H9 (cell line): Measurements from ENCODE around the gene XIAP. TPM values are rescaled to one million over a fixed set of nuclear protein-coding genes. Genes with fewer than 3 reads are reported as not detected.

Experiments
- DNase-seq: peaks from one replicate; pipeline ENCODE4 v3.0.0-alpha.2; 2017
- H2AFZ ChIP-seq: one replicate; pipeline ENCODE4 v1.6.1; 2013; ENCODE audit warnings: mild to moderate bottlenecking, low read length, control low read depth, moderate library complexity
- H2AK5ac ChIP-seq: 2 replicates; pipeline ENCODE4 v1.6.1; 2013; ENCODE audit warnings: low read length, control low read depth, mixed read lengths; ENCODE audit not compliant: insufficient read length
- H2BK120ac ChIP-seq: one replicate; pipeline ENCODE4 v1.6.1; 2013; ENCODE audit warnings: low read depth, mild to moderate bottlenecking, low read length, control low read depth, inconsistent platforms; ENCODE audit not compliant: poor library complexity, severe bottlenecking
- H2BK12ac ChIP-seq: 2 replicates; pipeline ENCODE4 v1.6.1; 2013; ENCODE audit warnings: low read length, control low read depth, mixed read lengths, low read depth; ENCODE audit not compliant: insufficient read length
- H2BK15ac ChIP-seq: 2 replicates; pipeline ENCODE4 v1.6.1; 2013; ENCODE audit warnings: low read depth, low read length, control low read depth
- H2BK20ac ChIP-seq: one replicate; pipeline ENCODE4 v1.6.1; 2013; ENCODE audit warnings: low read depth, mild to moderate bottlenecking, low read length, control low read depth, inconsistent platforms; ENCODE audit not compliant: poor library complexity, severe bottlenecking
- H2BK5ac ChIP-seq: 2 replicates; pipeline ENCODE4 v1.6.1; 2013; ENCODE audit warnings: low read length, control low read depth, mixed read lengths; ENCODE audit not compliant: insufficient read length
- H3K14ac ChIP-seq: 2 replicates; pipeline ENCODE4 v1.6.1; 2013; ENCODE audit warnings: low read length, control low read depth; ENCODE audit not compliant: insufficient read depth
- H3K18ac ChIP-seq: 2 replicates; pipeline ENCODE4 v1.6.1; 2013; ENCODE audit warnings: low read depth, mild to moderate bottlenecking, mixed read lengths, low read length, control low read depth; ENCODE audit not compliant: insufficient read length
- H3K23ac ChIP-seq: 2 replicates; pipeline ENCODE4 v1.6.1; 2013; ENCODE audit warnings: low read length, control low read depth, mixed read lengths, low read depth; ENCODE audit not compliant: insufficient read length
- H3K23me2 ChIP-seq: 2 replicates; pipeline ENCODE4 v1.6.1; 2013; ENCODE audit warnings: low read depth, mild to moderate bottlenecking, mixed read lengths, low read length, control low read depth; ENCODE audit not compliant: insufficient read length, poor library complexity, severe bottlenecking
- H3K27ac ChIP-seq: 2 replicates; pipeline ENCODE4 v1.5.1; 2013; ENCODE audit warnings: low read length, control low read depth, mixed read lengths, low read depth; ENCODE audit not compliant: insufficient read length
- H3K27me3 ChIP-seq: 2 replicates; pipeline ENCODE4 v1.6.1; 2013; ENCODE audit warnings: low read length, control low read depth, inconsistent platforms; ENCODE audit not compliant: insufficient read depth
- H3K4ac ChIP-seq: 2 replicates; pipeline ENCODE4 v1.6.1; 2013; ENCODE audit warnings: low read depth, mild to moderate bottlenecking, control low read depth, inconsistent platforms, low read length, moderate library complexity
- H3K4me1 ChIP-seq: 2 replicates; pipeline ENCODE4 v1.6.1; 2013; ENCODE audit warnings: low read length, control low read depth, inconsistent platforms; ENCODE audit not compliant: insufficient read depth
- H3K4me2 ChIP-seq: 2 replicates; pipeline ENCODE4 v1.6.1; 2013; ENCODE audit warnings: low read length, control low read depth, mixed read lengths; ENCODE audit not compliant: insufficient read length, insufficient read depth
- H3K56ac ChIP-seq: 2 replicates; pipeline ENCODE4 v1.6.1; 2013; ENCODE audit warnings: low read depth, mild to moderate bottlenecking, mixed read lengths, low read length, control low read depth; ENCODE audit not compliant: insufficient read length
- H3K79me1 ChIP-seq: 2 replicates; pipeline ENCODE4 v1.6.1; 2013; ENCODE audit warnings: low read depth, mild to moderate bottlenecking, moderate library complexity, low read length, control low read depth, inconsistent platforms; ENCODE audit not compliant: insufficient read depth, poor library complexity, severe bottlenecking
- H3K79me2 ChIP-seq: 2 replicates; pipeline ENCODE4 v1.6.1; 2013; ENCODE audit warnings: low read length, control low read depth, inconsistent platforms; ENCODE audit not compliant: insufficient read depth
- H3K9ac ChIP-seq: 2 replicates; pipeline ENCODE4 v1.6.1; 2013; ENCODE audit warnings: low read length, control low read depth, mixed read lengths; ENCODE audit not compliant: insufficient read length; ENCODE audit errors: extremely low read depth
- H3K9me3 ChIP-seq: one replicate; pipeline ENCODE4 v1.6.1; 2013; ENCODE audit warnings: low read depth, low read length, inconsistent platforms; ENCODE audit not compliant: control insufficient read depth
- H3T11ph ChIP-seq: one replicate; pipeline ENCODE4 v1.6.1; 2013; ENCODE audit warnings: mild to moderate bottlenecking, low read length, control low read depth, inconsistent platforms
- H4K20me1 ChIP-seq: one replicate; pipeline ENCODE4 v1.6.1; 2013; ENCODE audit not compliant: control insufficient read depth, insufficient read length, insufficient read depth
- H4K5ac ChIP-seq: 2 replicates; pipeline ENCODE4 v1.6.1; 2013; ENCODE audit warnings: low read depth, mild to moderate bottlenecking, mixed read lengths, low read length, control low read depth; ENCODE audit not compliant: insufficient read length
- H4K8ac ChIP-seq: replicated peaks from 2 replicates; pipeline ENCODE4 v1.6.1; 2013; ENCODE audit warnings: low read length, control low read depth, mixed read lengths, low read depth; ENCODE audit not compliant: insufficient read length
- H4K91ac ChIP-seq: 2 replicates; pipeline ENCODE4 v1.6.1; 2013; ENCODE audit warnings: low read depth, mild to moderate bottlenecking, moderate library complexity, mixed read lengths, low read length, control low read depth; ENCODE audit not compliant: insufficient read length
- H3K27ac Mint-ChIP-seq, 3 experiments: 2 replicates in 2 of 3; 3 replicates in 1 of 3; pipeline ENCODE4 v1.8.0; 2020 to 2021; ENCODE audit warnings: mixed read lengths in 3 of 3, mild to moderate bottlenecking in 1 of 3, moderate library complexity in 1 of 3
- H3K27me3 Mint-ChIP-seq: 2 replicates; pipeline ENCODE4 v1.8.0; 2021; ENCODE audit warnings: low read depth, mild to moderate bottlenecking, moderate library complexity, mixed read lengths
- H3K36me3 Mint-ChIP-seq, 3 experiments: 2 replicates in 2 of 3; 3 replicates in 1 of 3; pipeline ENCODE4 v1.8.0; 2020 to 2021; ENCODE audit warnings: low read depth in 3 of 3, mixed read lengths in 3 of 3; ENCODE audit not compliant: insufficient read depth in 1 of 3
- H3K4me1 Mint-ChIP-seq, 2 experiments: 2 replicates each; pipeline ENCODE4 v1.8.0; 2020; ENCODE audit warnings: mixed read lengths in 2 of 2
- H3K4me3 Mint-ChIP-seq, 2 experiments: 2 replicates in 1 of 2; 3 replicates in 1 of 2; pipeline ENCODE4 v1.8.0; 2020 to 2021; ENCODE audit warnings: mild to moderate bottlenecking in 2 of 2, mixed read lengths in 2 of 2, moderate library complexity in 1 of 2
- H3K9me3 Mint-ChIP-seq, 2 experiments: 2 replicates in 1 of 2; 3 replicates in 1 of 2; pipeline ENCODE4 v1.8.0; 2020; ENCODE audit warnings: mild to moderate bottlenecking in 2 of 2, mixed read lengths in 2 of 2, moderate library complexity in 1 of 2
- WGBS: extraction: QIAGEN DNeasy Blood & Tissue Kit; methylation state at CpG from one replicate; pipeline ENCODE4 v1.1.7; 2013; ENCODE audit warnings: missing lambda C conversion rate, low lambda C conversion rate, mixed read lengths; ENCODE audit not compliant: insufficient read length; ENCODE audit errors: extremely low coverage; 5-methylcytosine and 5-hydroxymethylcytosine counted together
- total RNA-seq: library from RNA; stranded (reverse); gene quantifications from 2 replicates; pipeline ENCODE4 v1.2.1, GENCODE V29; 2021
- TF ChIP-seq, protein P1 (sequence below): fragments of 200-600 bp; sonication (generic); conservative IDR thresholded peaks from 3 replicates; pipeline ENCODE4 v1.8.0; 2021; ENCODE audit warnings: antibody characterized with exemption, mild to moderate bottlenecking

Gene XIAP
- total RNA-seq, 1 experiment from 2014 or later = 40.5 TPM

DNA sequence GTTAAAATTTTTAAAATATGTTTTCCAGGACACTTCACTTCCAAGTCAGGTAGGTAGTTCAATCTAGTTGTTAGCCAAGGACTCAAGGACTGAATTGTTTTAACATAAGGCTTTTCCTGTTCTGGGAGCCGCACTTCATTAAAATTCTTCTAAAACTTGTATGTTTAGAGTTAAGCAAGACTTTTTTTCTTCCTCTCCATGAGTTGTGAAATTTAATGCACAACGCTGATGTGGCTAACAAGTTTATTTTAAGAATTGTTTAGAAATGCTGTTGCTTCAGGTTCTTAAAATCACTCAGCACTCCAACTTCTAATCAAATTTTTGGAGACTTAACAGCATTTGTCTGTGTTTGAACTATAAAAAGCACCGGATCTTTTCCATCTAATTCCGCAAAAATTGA, 49.7 kb downstream of the XIAP start:
- Histone ChIP-seq H4K5ac (no peak overlapping the region), H3K27me3 (no peaks in the 10 kb centered on the region), H4K20me1 (no peaks in the 10 kb centered on the region), H3K4ac (no peak overlapping the region), H3K14ac (no peak overlapping the region), H3T11ph (no peak overlapping the region), H3K56ac (no peak overlapping the region), H3K23me2 (no peaks in the 10 kb centered on the region), H3K4me1 (no peaks in the 10 kb centered on the region), H4K8ac (no peak overlapping the region), H3K18ac (no peak overlapping the region), H2AFZ (no peak overlapping the region), H2BK12ac (no peak overlapping the region), H3K4me2 (no peak overlapping the region), H3K79me1 (no peaks in the 10 kb centered on the region), H3K23ac (no peak overlapping the region), H2BK15ac (no peak overlapping the region), H3K9ac (no peak overlapping the region), H2AK5ac (no peak overlapping the region), H2BK120ac (no peak overlapping the region), H4K91ac (no peak overlapping the region), H3K79me2 (no peaks in the 10 kb centered on the region), H3K9me3 (peaks cover 10% of the 10 kb centered on the region), H2BK20ac (no peak overlapping the region), H3K27ac (no peak overlapping the region), H2BK5ac (no peak overlapping the region)
- no peak overlapping the region for H3K4me3 Mint-ChIP-seq
- DNase-seq = no peak
- H3K36me3 Mint-ChIP-seq = peaks cover 4 to 14% (median 11%) of the 10 kb centered on the region in 3 experiments; a peak in 5 of 7 replicates
- no peaks in the 10 kb centered on the region for H3K27me3 Mint-ChIP-seq
- no peaks in the 10 kb centered on the region for H3K4me1 Mint-ChIP-seq
- H3K27ac Mint-ChIP-seq = no peak overlapping the region
- WGBS = no CpG with 5 or more reads among the region's 4 CpGs
- TF ChIP-seq, protein P1, sequence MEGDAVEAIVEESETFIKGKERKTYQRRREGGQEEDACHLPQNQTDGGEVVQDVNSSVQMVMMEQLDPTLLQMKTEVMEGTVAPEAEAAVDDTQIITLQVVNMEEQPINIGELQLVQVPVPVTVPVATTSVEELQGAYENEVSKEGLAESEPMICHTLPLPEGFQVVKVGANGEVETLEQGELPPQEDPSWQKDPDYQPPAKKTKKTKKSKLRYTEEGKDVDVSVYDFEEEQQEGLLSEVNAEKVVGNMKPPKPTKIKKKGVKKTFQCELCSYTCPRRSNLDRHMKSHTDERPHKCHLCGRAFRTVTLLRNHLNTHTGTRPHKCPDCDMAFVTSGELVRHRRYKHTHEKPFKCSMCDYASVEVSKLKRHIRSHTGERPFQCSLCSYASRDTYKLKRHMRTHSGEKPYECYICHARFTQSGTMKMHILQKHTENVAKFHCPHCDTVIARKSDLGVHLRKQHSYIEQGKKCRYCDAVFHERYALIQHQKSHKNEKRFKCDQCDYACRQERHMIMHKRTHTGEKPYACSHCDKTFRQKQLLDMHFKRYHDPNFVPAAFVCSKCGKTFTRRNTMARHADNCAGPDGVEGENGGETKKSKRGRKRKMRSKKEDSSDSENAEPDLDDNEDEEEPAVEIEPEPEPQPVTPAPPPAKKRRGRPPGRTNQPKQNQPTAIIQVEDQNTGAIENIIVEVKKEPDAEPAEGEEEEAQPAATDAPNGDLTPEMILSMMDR = no peak
- H3K9me3 Mint-ChIP-seq = peaks cover 0 to 30% of the 10 kb centered on the region in 2 experiments; a peak in 2 of 5 replicates
